Activated T-cell treated with anti-CD3 and anti-CD28 coated beads for 24 hours (primary cell): Measurements from ENCODE around the gene WHRN.

ENCODE experiments used
- DNase-seq: peaks from one replicate; pipeline ENCODE4 v3.0.0-alpha.2; 2020; ENCODE audit warnings: low read depth

WHRN gene

GRCh38 chr9:114419796-114420195 is 85.5 kb downstream of the WHRN start:
- no peak for DNase-seq

- no peak for DNase-seq
These were observed 87.2 kb downstream of the WHRN start for GRCh38 chr9:114418053-114418452.

- DNase-seq: no peak
These were observed 87.8 kb downstream of the WHRN start for GRCh38 chr9:114417511-114417910.

- no peak for DNase-seq
These were observed 88.4 kb downstream of the WHRN start for GRCh38 chr9:114416906-114417305.

GRCh38 chr9:114416290-114416689 is 89.0 kb downstream of the WHRN start:
- DNase-seq: no peak

- DNase-seq: no peak
These were observed 90.9 kb downstream of the WHRN start for GRCh38 chr9:114414346-114414745.

GRCh38 chr9:114413861-114414301 is 91.4 kb downstream of the WHRN start:
- DNase-seq: no peak

GRCh38 chr9:114412048-114412683 is 93.1 kb downstream of the WHRN start:
- DNase-seq: no peak

GRCh38 chr9:114411452-114411851 is 93.8 kb downstream of the WHRN start:
- DNase-seq: no peak

GRCh38 chr9:114410910-114411309 is 94.4 kb downstream of the WHRN start:
- DNase-seq: no peak

GRCh38 chr9:114409842-114410241 is 95.4 kb downstream of the WHRN start:
- DNase-seq: no peak

- no peak for DNase-seq
These were observed 96.0 kb downstream of the WHRN start for GRCh38 chr9:114409103-114409780.

- DNase-seq: no peak
These were observed 96.6 kb downstream of the WHRN start for GRCh38 chr9:114408645-114409044.

- DNase-seq: no peak
These were observed 97.4 kb downstream of the WHRN start for GRCh38 chr9:114407889-114408288.

- no peak for DNase-seq
These were observed 98.8 kb downstream of the WHRN start for GRCh38 chr9:114406441-114406840.

GRCh38 chr9:114405294-114406034 is 99.8 kb downstream of the WHRN start:
- peak; percentile 74 for DNase-seq

GRCh38 chr9:114404531-114404930 is 100.7 kb downstream of the WHRN start:
- DNase-seq: no peak

GRCh38 chr9:114403153-114403756 is 102.0 kb downstream of the WHRN start:
- DNase-seq: no peak

GRCh38 chr9:114401344-114401743 is 103.9 kb downstream of the WHRN start:
- DNase-seq: no peak

- no peak for DNase-seq
These were observed 104.5 kb downstream of the WHRN start for GRCh38 chr9:114400772-114401171.

GRCh38 chr9:114400219-114400618 is 105.1 kb downstream of the WHRN start:
- no peak for DNase-seq

- DNase-seq: no peak
These were observed 105.9 kb downstream of the WHRN start for GRCh38 chr9:114399381-114399780.
